ENCODE data around the gene HVCN1.

DNA sequence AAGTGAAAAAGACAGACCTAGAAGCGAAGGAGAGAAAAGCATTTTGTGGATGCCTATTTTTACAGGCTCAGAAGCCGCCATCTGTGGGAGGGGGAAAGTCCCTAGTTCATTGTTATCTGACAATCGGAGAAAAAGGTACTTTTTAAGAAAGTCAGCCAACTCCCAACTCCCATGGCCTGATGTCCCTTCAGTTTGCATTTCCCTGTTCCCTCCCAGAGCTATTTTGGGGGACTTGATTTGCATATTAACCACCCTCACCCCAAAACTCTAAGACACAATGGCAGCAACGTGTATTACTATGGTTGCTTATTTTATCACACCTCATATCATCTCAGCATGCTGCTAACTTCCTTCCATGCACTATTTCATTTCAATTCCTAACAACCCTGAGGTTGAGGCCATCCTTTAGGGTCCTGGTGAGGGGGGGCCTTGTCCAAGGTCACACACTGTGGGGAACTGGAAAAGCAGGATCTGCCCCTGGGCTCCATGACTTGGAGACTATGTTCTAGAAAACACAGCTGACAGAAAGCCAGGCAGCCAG is 18.7 kb downstream of the HVCN1 start:
- TF ChIP-seq, protein P1, sequence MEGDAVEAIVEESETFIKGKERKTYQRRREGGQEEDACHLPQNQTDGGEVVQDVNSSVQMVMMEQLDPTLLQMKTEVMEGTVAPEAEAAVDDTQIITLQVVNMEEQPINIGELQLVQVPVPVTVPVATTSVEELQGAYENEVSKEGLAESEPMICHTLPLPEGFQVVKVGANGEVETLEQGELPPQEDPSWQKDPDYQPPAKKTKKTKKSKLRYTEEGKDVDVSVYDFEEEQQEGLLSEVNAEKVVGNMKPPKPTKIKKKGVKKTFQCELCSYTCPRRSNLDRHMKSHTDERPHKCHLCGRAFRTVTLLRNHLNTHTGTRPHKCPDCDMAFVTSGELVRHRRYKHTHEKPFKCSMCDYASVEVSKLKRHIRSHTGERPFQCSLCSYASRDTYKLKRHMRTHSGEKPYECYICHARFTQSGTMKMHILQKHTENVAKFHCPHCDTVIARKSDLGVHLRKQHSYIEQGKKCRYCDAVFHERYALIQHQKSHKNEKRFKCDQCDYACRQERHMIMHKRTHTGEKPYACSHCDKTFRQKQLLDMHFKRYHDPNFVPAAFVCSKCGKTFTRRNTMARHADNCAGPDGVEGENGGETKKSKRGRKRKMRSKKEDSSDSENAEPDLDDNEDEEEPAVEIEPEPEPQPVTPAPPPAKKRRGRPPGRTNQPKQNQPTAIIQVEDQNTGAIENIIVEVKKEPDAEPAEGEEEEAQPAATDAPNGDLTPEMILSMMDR (IDR thresholded peaks at IDR 0.05), result no peak
- no peak for TF ChIP-seq POLR2A (IDR thresholded peaks at IDR 0.05)
